HCT116 (cell line): Measurements from ENCODE around the gene CSGALNACT2. TPM values are rescaled to one million over a fixed set of nuclear protein-coding genes. Genes with fewer than 3 reads are reported as not detected.

Source experiments
- ATAC-seq: fragments of 200-7000 bp; cut with Tn5 transposase; 2 replicates; pipeline ENCODE4 v1.9.1; 2020; ENCODE audit warnings: mild to moderate bottlenecking, moderate library complexity
- BruUV-seq: library from RNA; stranded (reverse); fragments of 400-500 nt; replicated peaks from 2 replicates; lab custom pipeline; 2021; lab: Mats Ljungman, UMichigan
- CTCF ChIA-PET: fragments of 300-600 bp; sonication (Branson Sonifier 250); formaldehyde crosslinking; loops from one replicate; lab custom pipeline; 2021; ENCODE audit warnings: antibody characterized with exemption; lab: Charles Lee
- POLR2A ChIA-PET: fragments of 300-600, 350-600 bp; sonication (Branson Sonifier 250); formaldehyde crosslinking; loops from one replicate; lab custom pipeline; 2021; ENCODE audit warnings: antibody characterized with exemption; lab: Charles Lee
- RAD21 ChIA-PET, 2 experiments: fragments of 300-600 bp; sonication (Branson Sonifier 250); formaldehyde crosslinking; loops; one replicate each; lab custom pipeline; 2023; ENCODE audit warnings: low total read pairs in 2 of 2; ENCODE audit not compliant: uncharacterized antibody in 2 of 2, unreplicated experiment in 2 of 2, low non-redundant PET in 1 of 2; lab: Charles Lee
- DNase-seq: peaks from one replicate; pipeline ENCODE4 v3.0.0-alpha.2; 2010; ENCODE audit warnings: low read depth, low spot score
- H2AFZ ChIP-seq: fragments of 200-600 bp; shearing (Covaris generic), sonication (generic); 2 replicates; pipeline ENCODE4 v1.6.1; 2017; ENCODE audit warnings: low read depth, mixed run types, mixed read lengths, antibody characterized with exemption, low read length; ENCODE audit not compliant: poor library complexity, severe bottlenecking
- H3K27ac ChIP-seq: 2 replicates; pipeline ENCODE4 v1.5.1; 2012; ENCODE audit warnings: low read depth, low read length
- H3K27me3 ChIP-seq: fragments of 200-600 bp; sonication (generic); 2 replicates; pipeline ENCODE4 v1.6.1; 2016; ENCODE audit warnings: mixed run types, low read length, mixed read lengths; ENCODE audit not compliant: insufficient read depth
- H3K36me3 ChIP-seq, 2 experiments: fragments of 200-500 bp in 1 of 2; fragments of 200-600 bp in 1 of 2; sonication (Bioruptor generic) in 1 of 2; sonication (generic) in 1 of 2; 2 replicates each; pipeline versions ENCODE4 v1.5.1 to v1.6.1; 2014 to 2016; ENCODE audit warnings: low read length in 2 of 2, inconsistent platforms in 1 of 2, mixed read lengths in 1 of 2, mixed run types in 1 of 2; ENCODE audit not compliant: insufficient read depth in 2 of 2, control insufficient read depth in 1 of 2
- H3K4me1 ChIP-seq, 2 experiments: fragments of 200-600 bp in 1 of 2; sonication (generic) in 1 of 2; 2 replicates each; pipeline versions ENCODE4 v1.5.1 to v1.6.1; 2012 to 2017; ENCODE audit warnings: low read length in 2 of 2, inconsistent platforms in 1 of 2, mild to moderate bottlenecking in 1 of 2, mixed read lengths in 1 of 2, mixed run types in 1 of 2, moderate library complexity in 1 of 2; ENCODE audit not compliant: insufficient read depth in 2 of 2, control insufficient read depth in 1 of 2
- H3K4me2 ChIP-seq: fragments of 200-600 bp; sonication (generic); 2 replicates; pipeline ENCODE4 v1.6.1; 2017; ENCODE audit warnings: mixed run types, low read length, mixed read lengths
- H3K4me3 ChIP-seq, 2 experiments: fragments of 200-600 bp in 1 of 2; sonication (generic) in 1 of 2; replicated peaks in 1 of 2; 2 replicates each; pipeline ENCODE4 v1.5.1; 2011 to 2016; ENCODE audit warnings: low read length in 2 of 2, control low read depth in 1 of 2, low read depth in 1 of 2, mild to moderate bottlenecking in 1 of 2, mixed read lengths in 1 of 2, mixed run types in 1 of 2
- H3K79me2 ChIP-seq: fragments of 200-600 bp; sonication (generic); 2 replicates; pipeline ENCODE4 v1.6.1; 2017; ENCODE audit warnings: mild to moderate bottlenecking, mixed run types, low read length, moderate library complexity, mixed read lengths; ENCODE audit not compliant: insufficient read depth
- H3K9ac ChIP-seq: fragments of 200-600 bp; sonication (generic); 2 replicates; pipeline ENCODE4 v1.6.1; 2016; ENCODE audit warnings: low read length, mixed read lengths
- H3K9me2 ChIP-seq: fragments of 200-600 bp; sonication (generic), shearing (Covaris generic); 2 replicates; pipeline ENCODE4 v1.6.1; 2017; ENCODE audit warnings: mixed run types, mild to moderate bottlenecking, moderate library complexity; ENCODE audit not compliant: insufficient read depth
- H3K9me3 ChIP-seq, 2 experiments: fragments of 200-500 bp in 1 of 2; fragments of 200-600 bp in 1 of 2; sonication (Bioruptor generic) in 1 of 2; sonication (generic) in 1 of 2; 2 replicates each; pipeline ENCODE4 v1.6.1; 2014 to 2017; ENCODE audit warnings: low read length in 2 of 2, mixed read lengths in 2 of 2, inconsistent platforms in 1 of 2, low read depth in 1 of 2, mild to moderate bottlenecking in 1 of 2, mixed run types in 1 of 2, moderate library complexity in 1 of 2; ENCODE audit not compliant: control insufficient read depth in 1 of 2, insufficient read depth in 1 of 2
- H4K20me1 ChIP-seq: fragments of 200-600 bp; sonication (generic), shearing (Covaris generic); 2 replicates; pipeline ENCODE4 v1.6.1; 2017; ENCODE audit warnings: mixed run types, mild to moderate bottlenecking, moderate library complexity; ENCODE audit not compliant: insufficient read depth
- CBX3 ChIP-seq: IDR thresholded peaks from 2 replicates; pipeline ENCODE4 v1.6.1; 2012; ENCODE audit warnings: low read depth
- CEBPB ChIP-seq: IDR thresholded peaks from 2 replicates; pipeline ENCODE4 v1.6.1; 2012; ENCODE audit warnings: low read depth
- ELF1 ChIP-seq: IDR thresholded peaks from 2 replicates; pipeline ENCODE4 v1.6.1; 2012; ENCODE audit warnings: low read depth, borderline replicate concordance
- JUND ChIP-seq: IDR thresholded peaks from 2 replicates; pipeline ENCODE4 v1.6.1; 2012
- RAD21 ChIP-seq: IDR thresholded peaks from 2 replicates; pipeline ENCODE4 v1.6.1; 2012; ENCODE audit warnings: low read depth, mild to moderate bottlenecking
- SP1 ChIP-seq: IDR thresholded peaks from 2 replicates; pipeline ENCODE4 v1.6.1; 2012; ENCODE audit warnings: low read depth
- SRF ChIP-seq: IDR thresholded peaks from 2 replicates; pipeline ENCODE4 v1.6.1; 2012; ENCODE audit warnings: low read depth
- ZNF274 ChIP-seq: fragments of 200-500 bp; sonication (Bioruptor generic); IDR thresholded peaks from 2 replicates; pipeline ENCODE4 v1.6.1; 2014; ENCODE audit warnings: mild to moderate bottlenecking, low read depth, low read length, inconsistent platforms
- intact Hi-C: fragments of 100-400 bp; cut with micrococcal nuclease; formaldehyde crosslinking; loops from 2 replicates; pipeline ENCODE4 v1.10.0; 2022
- total RNA-seq: library from RNA; stranded (reverse); gene quantifications from one replicate; pipeline ENCODE4 v1.2.1, GENCODE V29; 2021; ENCODE audit not compliant: unreplicated experiment
- TF ChIP-seq, protein P1 (sequence below): IDR thresholded peaks from 2 replicates; pipeline ENCODE4 v1.6.1; 2012; ENCODE audit warnings: low read depth
- TF ChIP-seq, protein P2 (sequence below), 3 experiments: fragments of 200-600 bp in 1 of 3; sonication (generic) in 1 of 3; IDR thresholded peaks in 2 of 3; conservative IDR thresholded peaks in 1 of 3; 2 replicates each; pipeline ENCODE4 v1.5.1; 2012 to 2017; ENCODE audit warnings: low read depth in 2 of 3, low read length in 2 of 3, antibody characterized with exemption in 1 of 3, borderline replicate concordance in 1 of 3, control low read depth in 1 of 3, mild to moderate bottlenecking in 1 of 3, mixed read lengths in 1 of 3, mixed run types in 1 of 3, moderate library complexity in 1 of 3; ENCODE audit not compliant: insufficient read depth in 1 of 3

Gene CSGALNACT2
- total RNA-seq, 1 experiment from 2014 or later, result 9.9 TPM

DNA sequence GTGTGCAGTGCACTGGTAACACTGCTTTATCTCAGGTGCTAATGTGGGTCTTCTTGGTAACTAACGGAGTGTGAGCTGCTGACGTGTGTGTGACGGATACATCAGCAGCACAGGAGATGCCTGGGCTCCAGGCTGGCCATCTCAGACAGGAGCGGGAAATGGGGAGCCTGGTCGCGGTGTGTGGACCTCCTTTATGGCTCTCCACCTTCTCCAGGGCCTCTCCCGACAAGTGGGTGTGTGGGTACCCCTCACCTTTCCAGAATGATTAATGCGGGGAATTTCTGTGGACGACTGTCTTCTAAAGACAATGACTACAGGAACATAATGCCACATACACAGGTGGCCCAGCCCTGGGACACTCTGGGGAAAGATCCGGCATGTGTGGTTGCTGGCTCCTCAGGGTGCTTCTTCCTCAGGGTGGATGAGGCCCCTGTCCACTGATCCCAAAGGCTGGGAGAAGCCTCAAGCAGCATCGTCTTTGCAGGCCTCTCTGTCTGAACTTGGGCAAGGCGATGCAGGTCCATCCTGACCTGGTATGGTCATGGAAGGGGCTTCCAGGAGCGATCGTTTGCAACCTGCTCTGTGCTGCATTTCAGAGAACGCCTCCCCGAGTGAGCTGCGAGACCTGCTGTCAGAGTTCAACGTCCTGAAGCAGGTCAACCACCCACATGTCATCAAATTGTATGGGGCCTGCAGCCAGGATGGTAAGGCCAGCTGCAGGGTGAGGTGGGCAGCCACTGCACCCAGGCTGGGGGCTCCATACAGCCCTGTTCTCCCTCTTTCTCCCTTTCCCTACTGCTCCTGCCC, 20.3 kb upstream of the CSGALNACT2 start:
- Histone ChIP-seq H3K9ac (no peak overlapping the region), H3K4me2 (no peak overlapping the region), H2AFZ (no peak overlapping the region), H3K4me3 (no peak overlapping the region), H3K36me3 (no peaks in the 10 kb centered on the region), H3K4me1 (no peaks in the 10 kb centered on the region), H3K79me2 (no peaks in the 10 kb centered on the region), H4K20me1 (no peaks in the 10 kb centered on the region), H3K9me2 (no peaks in the 10 kb centered on the region), H3K9me3 (no peaks in the 10 kb centered on the region), H3K27me3 (no peaks in the 10 kb centered on the region)
- RAD21 ChIA-PET, result no interaction called here
- POLR2A ChIA-PET, result no interaction called here
- ATAC-seq (no peak), DNase-seq (no peak)
- intact Hi-C loops, result no loop called here
- BruUV-seq, result no TSS peak
- CTCF ChIA-PET, result no interaction called here
- TF ChIP-seq, protein P1, sequence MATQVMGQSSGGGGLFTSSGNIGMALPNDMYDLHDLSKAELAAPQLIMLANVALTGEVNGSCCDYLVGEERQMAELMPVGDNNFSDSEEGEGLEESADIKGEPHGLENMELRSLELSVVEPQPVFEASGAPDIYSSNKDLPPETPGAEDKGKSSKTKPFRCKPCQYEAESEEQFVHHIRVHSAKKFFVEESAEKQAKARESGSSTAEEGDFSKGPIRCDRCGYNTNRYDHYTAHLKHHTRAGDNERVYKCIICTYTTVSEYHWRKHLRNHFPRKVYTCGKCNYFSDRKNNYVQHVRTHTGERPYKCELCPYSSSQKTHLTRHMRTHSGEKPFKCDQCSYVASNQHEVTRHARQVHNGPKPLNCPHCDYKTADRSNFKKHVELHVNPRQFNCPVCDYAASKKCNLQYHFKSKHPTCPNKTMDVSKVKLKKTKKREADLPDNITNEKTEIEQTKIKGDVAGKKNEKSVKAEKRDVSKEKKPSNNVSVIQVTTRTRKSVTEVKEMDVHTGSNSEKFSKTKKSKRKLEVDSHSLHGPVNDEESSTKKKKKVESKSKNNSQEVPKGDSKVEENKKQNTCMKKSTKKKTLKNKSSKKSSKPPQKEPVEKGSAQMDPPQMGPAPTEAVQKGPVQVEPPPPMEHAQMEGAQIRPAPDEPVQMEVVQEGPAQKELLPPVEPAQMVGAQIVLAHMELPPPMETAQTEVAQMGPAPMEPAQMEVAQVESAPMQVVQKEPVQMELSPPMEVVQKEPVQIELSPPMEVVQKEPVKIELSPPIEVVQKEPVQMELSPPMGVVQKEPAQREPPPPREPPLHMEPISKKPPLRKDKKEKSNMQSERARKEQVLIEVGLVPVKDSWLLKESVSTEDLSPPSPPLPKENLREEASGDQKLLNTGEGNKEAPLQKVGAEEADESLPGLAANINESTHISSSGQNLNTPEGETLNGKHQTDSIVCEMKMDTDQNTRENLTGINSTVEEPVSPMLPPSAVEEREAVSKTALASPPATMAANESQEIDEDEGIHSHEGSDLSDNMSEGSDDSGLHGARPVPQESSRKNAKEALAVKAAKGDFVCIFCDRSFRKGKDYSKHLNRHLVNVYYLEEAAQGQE, result no peak
- TF ChIP-seq SP1 (no peak), ZNF274 (no peak), ELF1 (no peak), SRF (no peak), CEBPB (no peak), CBX3 (no peak), RAD21 (no peak), JUND (no peak)
- TF ChIP-seq, protein P2, sequence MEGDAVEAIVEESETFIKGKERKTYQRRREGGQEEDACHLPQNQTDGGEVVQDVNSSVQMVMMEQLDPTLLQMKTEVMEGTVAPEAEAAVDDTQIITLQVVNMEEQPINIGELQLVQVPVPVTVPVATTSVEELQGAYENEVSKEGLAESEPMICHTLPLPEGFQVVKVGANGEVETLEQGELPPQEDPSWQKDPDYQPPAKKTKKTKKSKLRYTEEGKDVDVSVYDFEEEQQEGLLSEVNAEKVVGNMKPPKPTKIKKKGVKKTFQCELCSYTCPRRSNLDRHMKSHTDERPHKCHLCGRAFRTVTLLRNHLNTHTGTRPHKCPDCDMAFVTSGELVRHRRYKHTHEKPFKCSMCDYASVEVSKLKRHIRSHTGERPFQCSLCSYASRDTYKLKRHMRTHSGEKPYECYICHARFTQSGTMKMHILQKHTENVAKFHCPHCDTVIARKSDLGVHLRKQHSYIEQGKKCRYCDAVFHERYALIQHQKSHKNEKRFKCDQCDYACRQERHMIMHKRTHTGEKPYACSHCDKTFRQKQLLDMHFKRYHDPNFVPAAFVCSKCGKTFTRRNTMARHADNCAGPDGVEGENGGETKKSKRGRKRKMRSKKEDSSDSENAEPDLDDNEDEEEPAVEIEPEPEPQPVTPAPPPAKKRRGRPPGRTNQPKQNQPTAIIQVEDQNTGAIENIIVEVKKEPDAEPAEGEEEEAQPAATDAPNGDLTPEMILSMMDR (IDR thresholded peaks at IDR 0.05 in 2 of 3, conservative IDR thresholded peaks at IDR 0.05 in 1 of 3; ENCODE audit: borderline replicate concordance in 1 of 3, insufficient read depth in 1 of 3, low read depth in 2 of 3, low read length in 2 of 3), result no peak
- TF ChIP-seq, all 23 proteins: peak for 0
- no peak overlapping the region for H3K27ac ChIP-seq
